Loucy (cell line): Measurements from ENCODE around the gene PLPP1.
A peak's percentile ranks its signal among the peaks of the same experiment; 100 is the strongest.

ENCODE experiments used
- H2AFZ ChIP-seq: fragments of 200-600 bp; sonication (generic); 2 replicates; pipeline ENCODE4 v1.6.0; 2016; ENCODE audit warnings: antibody characterized with exemption, mild to moderate bottlenecking, low read length, moderate library complexity
- H3F3A ChIP-seq: fragments of 200-600 bp; 2 replicates; pipeline ENCODE4 v1.6.0; 2016; ENCODE audit warnings: antibody characterized with exemption, low read depth, mild to moderate bottlenecking
- H3K27me3 ChIP-seq: fragments of 200-600 bp; sonication (generic); 2 replicates; pipeline ENCODE4 v1.6.1; 2014; ENCODE audit warnings: low read length, mild to moderate bottlenecking; ENCODE audit not compliant: insufficient read depth, poor library complexity, severe bottlenecking
- H3K36me3 ChIP-seq: fragments of 200-600 bp; sonication (generic); 2 replicates; pipeline ENCODE4 v1.6.1; 2016; ENCODE audit warnings: low read length; ENCODE audit not compliant: insufficient read depth
- H3K4me1 ChIP-seq: fragments of 200-600 bp; sonication (generic); 2 replicates; pipeline ENCODE4 v1.5.1; 2014; ENCODE audit warnings: low read length, mild to moderate bottlenecking; ENCODE audit not compliant: insufficient read depth, poor library complexity, severe bottlenecking
- H3K4me2 ChIP-seq: fragments of 200-600 bp; sonication (generic); 2 replicates; pipeline ENCODE4 v1.6.0; 2014; ENCODE audit warnings: antibody characterized with exemption, low read length, low read depth, mild to moderate bottlenecking; ENCODE audit not compliant: poor library complexity, severe bottlenecking
- H3K4me3 ChIP-seq: fragments of 200-600 bp; sonication (generic); 2 replicates; pipeline ENCODE4 v1.5.1; 2014; ENCODE audit warnings: low read length, mild to moderate bottlenecking, mixed read lengths; ENCODE audit not compliant: poor library complexity, severe bottlenecking
- H3K79me2 ChIP-seq: fragments of 200-600 bp; sonication (generic); 2 replicates; pipeline ENCODE4 v1.6.1; 2014; ENCODE audit warnings: low read length; ENCODE audit not compliant: insufficient read depth
- H3K9ac ChIP-seq: fragments of 200-600 bp; sonication (generic); 2 replicates; pipeline ENCODE4 v1.6.0; 2014; ENCODE audit warnings: mild to moderate bottlenecking, low read depth, low read length, moderate library complexity; ENCODE audit not compliant: poor library complexity, severe bottlenecking
- H3K9me2 ChIP-seq: fragments of 200-600 bp; sonication (generic); replicated peaks from 2 replicates; pipeline ENCODE4 v1.6.1; 2016; ENCODE audit warnings: low read depth, low read length, mixed read lengths
- H3K9me3 ChIP-seq: fragments of 200-600 bp; sonication (generic); 2 replicates; pipeline ENCODE4 v1.6.1; 2014; ENCODE audit warnings: mild to moderate bottlenecking, antibody characterized with exemption, low read length, low read depth; ENCODE audit not compliant: insufficient read depth
- H4K20me1 ChIP-seq: fragments of 200-600 bp; sonication (generic); 2 replicates; pipeline ENCODE4 v1.6.0; 2014; ENCODE audit warnings: antibody characterized with exemption, low read length, mild to moderate bottlenecking; ENCODE audit not compliant: insufficient read depth, poor library complexity, severe bottlenecking
- EZH2phosphoT487 ChIP-seq: fragments of 200-600 bp; IDR thresholded peaks from 2 replicates; pipeline ENCODE4 v1.6.1; 2018; ENCODE audit warnings: antibody characterized with exemption, mild to moderate bottlenecking, moderate library complexity, borderline replicate concordance
- TF ChIP-seq, protein P1 (sequence below): fragments of 200-600 bp; sonication (generic); conservative IDR thresholded peaks from 2 replicates; pipeline ENCODE4 v1.5.1; 2014; ENCODE audit warnings: mild to moderate bottlenecking, antibody characterized with exemption, low read length

PLPP1 gene

DNA sequence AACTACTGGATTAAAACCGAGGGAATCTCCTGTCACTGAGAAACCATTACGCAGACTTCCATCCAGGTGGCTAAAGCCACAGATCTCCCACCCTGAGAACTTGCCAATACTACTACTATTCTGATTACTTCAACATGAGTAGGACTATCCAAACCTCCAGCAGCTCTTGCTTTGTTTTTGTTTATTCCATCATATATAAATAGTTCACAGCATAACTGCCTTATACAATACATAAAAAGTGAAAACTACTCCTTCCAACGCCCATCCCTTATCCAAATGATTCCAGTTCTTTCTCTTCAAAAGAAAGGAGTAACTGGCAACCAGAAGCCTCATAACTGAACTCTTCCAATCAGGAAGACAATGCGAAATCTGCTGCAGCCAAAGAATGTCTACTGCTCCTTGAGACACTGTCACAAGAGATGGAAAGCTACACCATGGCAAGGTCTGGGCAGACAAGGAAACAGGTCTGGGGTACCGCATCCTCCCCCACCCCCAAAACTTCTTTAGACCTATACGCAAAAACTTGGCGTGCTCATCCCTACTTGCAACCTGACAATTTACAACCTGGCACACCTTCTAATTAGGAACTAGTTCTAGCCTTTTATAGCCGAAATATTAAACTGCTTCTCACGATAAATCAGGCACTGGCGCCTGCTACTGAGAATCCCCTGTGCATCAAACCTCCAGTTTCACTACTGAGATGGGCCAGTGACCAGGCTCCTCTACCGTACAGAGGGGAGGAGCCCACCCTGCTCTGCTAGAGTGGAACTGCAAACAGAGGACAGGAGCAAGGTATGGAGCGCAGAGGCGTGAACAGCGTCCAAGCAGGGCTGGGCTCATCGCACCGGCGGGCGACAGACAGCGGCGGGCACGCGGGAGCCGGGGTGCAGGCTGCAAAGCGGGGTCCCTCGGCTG, 986 bp downstream of the PLPP1 start:
- Histone ChIP-seq H3K9me3 (no peaks in the 10 kb centered on the region), H3F3A (no peaks in the 10 kb centered on the region), H3K79me2 (peaks cover 27% of the 10 kb centered on the region), H3K9ac (peak overlapping the region; percentile 76), H3K4me2 (peak overlapping the region; percentile 92), H3K27me3 (no peaks in the 10 kb centered on the region), H4K20me1 (no peaks in the 10 kb centered on the region), H3K36me3 (no peaks in the 10 kb centered on the region), H2AFZ (peak overlapping the region; percentile 97), H3K9me2 (no peaks in the 10 kb centered on the region), H3K4me3 (peak overlapping the region; percentile 78), H3K4me1 (peaks cover 27% of the 10 kb centered on the region)
- no peak for TF ChIP-seq EZH2phosphoT487
- TF ChIP-seq, protein P1, sequence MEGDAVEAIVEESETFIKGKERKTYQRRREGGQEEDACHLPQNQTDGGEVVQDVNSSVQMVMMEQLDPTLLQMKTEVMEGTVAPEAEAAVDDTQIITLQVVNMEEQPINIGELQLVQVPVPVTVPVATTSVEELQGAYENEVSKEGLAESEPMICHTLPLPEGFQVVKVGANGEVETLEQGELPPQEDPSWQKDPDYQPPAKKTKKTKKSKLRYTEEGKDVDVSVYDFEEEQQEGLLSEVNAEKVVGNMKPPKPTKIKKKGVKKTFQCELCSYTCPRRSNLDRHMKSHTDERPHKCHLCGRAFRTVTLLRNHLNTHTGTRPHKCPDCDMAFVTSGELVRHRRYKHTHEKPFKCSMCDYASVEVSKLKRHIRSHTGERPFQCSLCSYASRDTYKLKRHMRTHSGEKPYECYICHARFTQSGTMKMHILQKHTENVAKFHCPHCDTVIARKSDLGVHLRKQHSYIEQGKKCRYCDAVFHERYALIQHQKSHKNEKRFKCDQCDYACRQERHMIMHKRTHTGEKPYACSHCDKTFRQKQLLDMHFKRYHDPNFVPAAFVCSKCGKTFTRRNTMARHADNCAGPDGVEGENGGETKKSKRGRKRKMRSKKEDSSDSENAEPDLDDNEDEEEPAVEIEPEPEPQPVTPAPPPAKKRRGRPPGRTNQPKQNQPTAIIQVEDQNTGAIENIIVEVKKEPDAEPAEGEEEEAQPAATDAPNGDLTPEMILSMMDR, result no peak

DNA sequence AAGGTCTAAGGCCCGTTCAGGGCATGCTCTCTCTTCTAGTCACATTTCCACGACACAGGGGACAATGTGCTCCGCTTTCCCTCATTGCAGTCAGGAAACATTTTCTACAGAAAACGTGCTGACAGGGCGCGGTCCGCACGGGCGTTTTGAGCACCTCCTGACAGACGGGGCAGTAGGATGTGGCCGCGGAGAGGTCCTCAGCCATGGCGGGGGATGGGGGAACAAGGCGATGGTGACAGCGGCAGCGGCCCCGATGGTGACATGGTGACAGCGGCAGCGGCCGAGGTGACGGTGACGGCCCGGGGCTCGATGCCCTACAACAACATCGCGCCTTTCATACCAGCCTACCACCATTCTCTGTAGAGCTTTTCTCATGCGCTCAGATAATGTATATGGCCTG, 4.1 kb downstream of the PLPP1 start:
- Histone ChIP-seq H3K4me3 (no peak overlapping the region), H3K27me3 (no peaks in the 10 kb centered on the region), H3K9me2 (no peaks in the 10 kb centered on the region), H4K20me1 (no peaks in the 10 kb centered on the region), H3K36me3 (no peaks in the 10 kb centered on the region), H2AFZ (no peak overlapping the region), H3F3A (no peaks in the 10 kb centered on the region), H3K79me2 (peaks cover 27% of the 10 kb centered on the region), H3K4me1 (peaks cover 27% of the 10 kb centered on the region), H3K9ac (no peak overlapping the region), H3K9me3 (no peaks in the 10 kb centered on the region), H3K4me2 (peak overlapping the region; percentile 56)
- no peak for TF ChIP-seq EZH2phosphoT487
- TF ChIP-seq, protein P1, result no peak

DNA sequence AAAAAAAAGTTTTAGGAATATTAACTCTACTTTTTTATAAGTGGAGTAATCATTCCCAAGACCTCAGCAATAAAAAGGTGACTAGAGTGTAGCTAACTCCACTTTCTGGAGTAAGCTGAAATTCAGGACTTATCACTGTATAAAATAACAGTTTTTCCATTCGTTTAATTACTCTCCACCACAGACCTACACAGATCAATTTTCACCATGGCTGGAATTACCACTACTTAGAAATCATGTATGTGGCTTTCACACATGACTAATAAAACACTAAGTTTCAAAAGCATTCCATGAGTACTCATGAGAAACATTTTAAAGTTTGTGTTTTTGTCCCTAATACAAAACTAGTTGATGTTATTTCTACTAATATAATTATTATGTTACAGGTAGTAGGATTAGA, 9.9 kb downstream of the PLPP1 start:
- Histone ChIP-seq H3K9me2 (no peaks in the 10 kb centered on the region), H3K4me3 (no peak overlapping the region)

More for the DNA sequence above, 9.9 kb downstream of the PLPP1 start:
- no peaks in the 10 kb centered on the region for H3K27me3 ChIP-seq
- H3F3A ChIP-seq, result no peaks in the 10 kb centered on the region
- H2AFZ ChIP-seq, result no peak overlapping the region
- H3K79me2 ChIP-seq, result peaks cover 4% of the 10 kb centered on the region; the same call in 1 of the 2 replicates
- H3K36me3 ChIP-seq, result no peaks in the 10 kb centered on the region
- no peaks in the 10 kb centered on the region for H3K9me3 ChIP-seq
- no peaks in the 10 kb centered on the region for H4K20me1 ChIP-seq
- TF ChIP-seq, protein P1, result no peak
- TF ChIP-seq EZH2phosphoT487, result no peak
- H3K4me1 ChIP-seq, result no peaks in the 10 kb centered on the region
- H3K4me2 ChIP-seq, result no peak overlapping the region
- H3K9ac ChIP-seq, result no peak overlapping the region
